CD4-positive, alpha-beta T cell treated with Interferon gamma for 1 hour (primary cell): Measurements from ENCODE around the gene CCDC63.

Source experiments
- DNase-seq: peaks from one replicate; pipeline ENCODE4 v3.0.0-alpha.2; 2020

The CCDC63 gene

DNA sequence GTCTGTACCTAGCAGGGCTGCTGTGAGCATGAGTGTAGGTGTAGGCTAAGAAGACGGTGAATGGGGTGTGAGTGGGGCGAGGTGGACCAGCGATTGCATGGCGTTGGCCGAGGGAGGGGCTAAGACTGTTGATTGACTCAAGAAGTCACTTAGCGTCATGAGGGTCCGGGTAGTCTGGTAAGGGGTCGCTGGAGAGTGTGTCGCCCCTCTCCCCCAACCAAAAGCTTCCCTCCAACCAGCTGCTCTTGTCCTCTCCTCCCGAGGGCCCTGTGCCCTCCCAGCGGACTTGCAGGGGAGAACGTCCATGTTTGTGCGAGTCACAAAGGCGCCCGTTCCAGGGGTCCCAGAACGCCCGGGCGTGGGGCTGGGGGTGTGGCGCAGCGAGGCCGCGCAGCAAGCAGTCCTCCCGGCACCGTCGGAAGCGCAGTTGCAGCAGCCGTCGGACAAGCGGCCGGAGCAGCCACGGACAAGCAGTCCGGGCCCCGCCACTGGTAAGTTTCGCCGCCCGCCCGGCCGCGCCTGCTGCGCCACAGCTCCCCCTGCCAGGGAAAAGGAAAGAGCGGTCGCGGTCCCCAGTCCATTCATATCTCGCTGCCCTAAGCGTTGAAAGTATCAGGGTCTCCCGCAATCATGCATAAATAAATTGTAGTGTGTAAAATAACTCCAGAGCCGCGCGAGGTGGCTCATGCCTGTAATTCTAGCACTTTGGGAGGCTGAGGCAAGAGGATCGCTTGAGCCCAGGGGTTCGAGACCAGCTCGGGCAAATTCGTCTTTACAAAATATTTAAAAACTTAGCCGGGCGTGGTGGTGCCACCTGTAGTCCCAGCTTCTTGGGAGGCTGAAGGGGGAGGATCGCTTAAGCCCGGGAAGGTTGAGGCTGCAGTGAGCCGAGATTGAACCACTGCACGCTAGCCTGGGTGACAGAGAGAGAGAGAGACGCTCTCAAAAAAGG, at the start of gene CCDC63:
CCDC63 (plus strand) TSS at position 373 of the 952 bp plus-strand sequence. CDS start 5,968 bp downstream, outside the sequence.
- peak; percentile 17 for DNase-seq

DNA sequence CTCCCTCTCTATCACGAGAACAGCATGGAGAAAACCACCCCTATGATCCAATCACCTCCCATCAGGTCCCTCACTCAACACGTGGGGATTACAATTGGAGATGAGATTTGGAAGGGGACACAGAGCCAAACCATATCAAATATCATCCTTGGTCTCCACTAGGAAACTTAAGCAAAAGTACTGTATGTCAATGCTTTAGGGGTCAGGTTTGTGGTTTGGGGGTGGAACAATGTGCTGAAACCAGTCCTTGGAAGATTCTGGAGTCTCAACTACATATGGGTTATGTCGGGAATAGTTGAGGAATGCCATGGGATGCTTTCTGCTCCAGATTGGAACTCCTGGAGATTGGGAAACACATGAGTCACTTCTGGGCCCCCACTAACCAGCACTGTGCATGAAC, 48.3 kb upstream of the CCDC63 start:
- DNase-seq: no peak

DNA sequence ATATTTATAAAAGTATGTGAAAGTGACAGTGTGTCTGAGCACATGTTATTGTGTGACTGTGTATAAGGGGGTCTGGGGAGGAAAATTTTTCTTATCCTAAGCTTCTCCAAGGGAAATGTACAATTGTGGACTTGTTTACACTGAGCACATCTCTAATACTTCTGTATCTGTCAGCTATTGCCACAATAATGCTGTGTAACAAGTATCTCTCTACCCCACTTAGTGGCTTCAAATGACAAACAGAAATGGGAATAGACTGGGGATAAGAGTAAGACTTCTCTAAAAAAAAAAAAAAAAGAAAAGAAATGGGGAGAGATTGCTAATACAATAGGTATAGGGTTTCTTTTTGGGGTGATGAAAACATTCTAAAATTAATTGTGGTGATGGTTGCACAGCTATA, 44.3 kb upstream of the CCDC63 start:
- DNase-seq: no peak

DNA sequence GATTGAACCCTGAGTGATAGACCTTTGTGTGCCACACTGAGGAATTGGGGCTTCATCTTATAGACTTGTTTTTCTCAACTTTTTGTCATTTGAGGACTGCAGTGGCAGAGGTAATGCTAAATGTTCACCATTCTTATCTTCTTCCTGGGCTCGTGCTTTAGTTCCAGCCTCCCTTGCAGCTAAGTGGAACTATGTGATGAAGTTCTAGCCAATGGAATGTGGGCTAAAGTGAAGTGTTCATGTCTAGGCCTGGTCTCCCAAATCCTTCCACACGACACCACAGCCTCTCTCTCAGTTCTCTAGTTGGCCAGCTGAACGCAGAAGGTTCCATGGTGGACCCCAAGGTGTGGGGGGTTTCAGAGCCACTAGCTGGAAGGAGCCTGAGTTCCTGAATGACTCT, 42.4 kb upstream of the CCDC63 start:
- DNase-seq: no peak

DNA sequence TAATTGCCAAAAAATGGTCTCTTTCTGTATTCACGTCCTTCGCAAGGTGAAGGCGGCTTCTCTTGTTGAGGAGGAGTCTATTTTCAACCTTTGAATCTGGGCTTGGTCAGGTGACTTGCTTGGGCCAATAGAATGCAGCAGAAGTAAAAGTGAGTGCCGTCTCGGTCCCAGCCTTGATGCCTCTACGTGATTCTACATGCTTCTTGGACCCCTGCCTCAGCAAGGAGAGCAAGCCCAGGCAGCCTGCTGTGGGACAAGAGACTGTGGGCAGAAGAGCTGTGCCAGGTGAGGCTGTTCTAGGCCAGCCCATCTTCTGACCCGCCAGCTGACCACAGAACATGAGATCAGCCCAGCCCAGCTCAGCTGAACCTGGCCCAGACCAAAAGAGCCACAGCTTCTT, 39.1 kb upstream of the CCDC63 start:
- no peak for DNase-seq

DNA sequence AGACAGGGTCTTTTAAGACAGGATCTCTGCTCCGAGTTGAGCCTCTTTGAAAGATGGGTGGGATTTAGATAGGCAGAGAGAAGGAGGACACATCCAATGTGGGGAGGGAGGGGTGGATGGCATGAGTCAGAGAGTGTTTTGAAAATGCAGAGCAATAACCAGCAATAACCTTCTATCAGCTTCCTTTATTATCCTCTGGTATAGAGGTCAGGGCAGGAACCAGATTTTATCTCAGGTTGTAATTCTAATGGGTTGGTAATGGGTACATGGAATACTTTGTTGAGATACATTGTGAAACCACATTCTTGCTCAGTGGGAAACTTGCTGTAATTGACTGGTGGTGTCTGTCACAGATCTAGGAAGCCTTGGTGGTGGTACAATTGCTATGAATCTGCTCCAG, 37.6 kb upstream of the CCDC63 start:
- DNase-seq: no peak

DNA sequence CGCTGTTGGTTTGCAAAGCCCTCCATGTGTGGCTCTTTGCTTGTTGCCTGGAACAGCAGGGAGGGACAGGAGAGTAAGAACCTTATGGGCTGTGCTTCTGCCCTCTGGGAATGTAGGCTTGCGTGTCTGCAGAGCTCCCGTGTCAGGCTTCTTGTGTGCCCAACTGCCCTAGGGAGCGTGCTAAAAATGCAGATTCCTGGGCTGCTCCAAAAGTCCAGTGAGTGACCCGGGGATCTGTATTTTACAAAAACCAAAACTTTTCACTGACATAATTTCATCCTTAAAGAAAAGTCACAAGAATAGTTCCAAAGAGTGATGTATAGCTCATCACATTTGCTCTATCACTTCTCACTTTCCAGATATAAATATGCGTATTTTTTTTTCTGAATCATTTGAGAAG, 34.8 kb upstream of the CCDC63 start:
- DNase-seq: no peak

DNA sequence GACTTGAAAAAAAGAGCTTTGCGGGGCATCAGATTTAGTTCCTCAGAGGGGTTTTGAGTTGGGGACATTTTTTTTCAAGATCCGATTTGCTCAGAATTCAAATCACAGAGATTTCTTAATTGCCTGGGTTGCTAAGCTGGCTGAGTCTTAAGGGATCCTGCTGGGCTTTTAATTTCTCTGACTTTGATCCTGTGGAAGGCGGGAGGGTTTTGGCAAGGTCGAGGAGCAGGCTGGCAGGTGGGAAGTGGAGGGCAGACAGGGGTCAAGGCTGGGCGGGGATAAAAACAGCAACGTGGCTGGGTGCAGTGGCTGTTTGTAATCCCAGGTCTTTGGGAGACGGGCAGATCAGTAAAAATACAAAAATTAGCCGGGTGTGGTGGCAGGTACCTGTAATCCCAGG, 33.5 kb upstream of the CCDC63 start:
- DNase-seq: no peak

DNA sequence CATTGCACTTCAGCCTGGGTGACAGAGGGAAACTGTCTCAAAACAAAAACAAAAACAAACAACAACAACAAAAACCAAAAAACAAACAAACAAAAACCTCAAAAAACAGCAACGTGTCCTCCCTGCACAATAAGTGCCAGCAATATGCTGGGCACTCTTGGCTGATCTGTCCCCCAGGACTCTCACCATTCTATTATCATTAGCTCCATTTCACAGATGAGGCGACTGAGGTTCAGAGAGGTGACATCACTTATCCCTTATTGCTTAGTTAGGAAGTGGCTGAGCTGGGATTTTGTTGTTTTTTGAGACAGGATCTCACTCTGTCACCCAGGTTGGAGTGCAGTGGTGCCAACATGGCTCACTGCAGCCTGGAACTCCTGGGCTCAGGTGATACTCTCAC, 33.0 kb upstream of the CCDC63 start:
- no peak for DNase-seq

DNA sequence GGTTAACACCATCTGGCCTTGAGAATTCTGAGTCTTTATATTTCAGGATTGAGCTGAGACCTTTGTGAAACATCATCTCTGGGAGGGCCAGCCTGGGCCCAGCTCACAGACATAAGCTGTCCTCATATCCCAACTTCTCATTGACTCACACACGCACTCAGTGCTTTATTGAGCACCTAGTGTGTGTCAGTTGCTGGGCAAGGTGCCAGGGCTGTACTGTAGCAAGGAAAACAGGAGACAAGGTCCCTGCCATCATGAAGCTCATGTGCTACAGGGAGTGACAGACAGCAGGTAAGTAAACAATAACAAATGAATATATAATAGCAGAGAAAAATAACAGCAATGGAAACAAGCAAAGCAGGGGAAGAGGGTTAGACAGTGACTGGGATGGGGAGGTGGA, 30.5 kb upstream of the CCDC63 start:
- no peak for DNase-seq

DNA sequence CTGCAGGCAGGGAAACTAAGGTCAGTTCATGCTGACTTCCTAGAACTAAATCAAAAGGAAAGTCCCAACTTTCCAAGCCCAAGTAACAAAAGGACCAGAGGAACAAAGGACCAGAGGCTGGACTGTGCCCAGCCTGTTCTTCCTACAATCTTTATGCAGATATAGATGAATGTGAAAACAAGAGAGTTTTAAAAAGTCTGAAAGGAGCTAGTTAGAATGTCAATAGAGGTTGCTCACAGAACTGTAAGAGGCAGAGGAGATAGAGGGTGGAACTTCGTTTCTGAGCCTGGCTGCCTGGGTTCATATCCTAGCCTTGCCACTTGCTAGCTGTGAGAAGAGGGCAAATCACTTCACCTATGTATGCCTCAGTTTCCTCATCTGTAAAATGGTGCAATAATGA, 30.0 kb upstream of the CCDC63 start:
- no peak for DNase-seq

DNA sequence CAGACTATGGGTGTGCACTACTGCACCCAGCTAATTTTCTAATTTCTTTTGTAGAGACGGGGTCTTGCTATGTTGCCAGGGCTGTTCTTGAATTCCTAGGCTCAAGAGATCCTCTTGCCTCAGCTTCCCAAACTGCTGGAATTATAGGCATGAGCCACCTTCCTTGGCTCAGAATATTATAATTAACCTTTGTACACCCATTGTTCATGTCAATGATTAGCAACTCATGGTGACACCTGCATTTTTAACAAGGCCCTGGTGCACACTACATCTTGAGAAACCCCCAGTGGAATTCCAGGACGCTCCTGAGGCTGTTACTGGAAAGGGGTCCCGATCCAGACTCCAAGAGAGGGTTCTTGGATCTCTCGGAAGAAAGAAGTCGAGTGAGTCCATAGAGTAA, 28.3 kb upstream of the CCDC63 start:
- no peak for DNase-seq

DNA sequence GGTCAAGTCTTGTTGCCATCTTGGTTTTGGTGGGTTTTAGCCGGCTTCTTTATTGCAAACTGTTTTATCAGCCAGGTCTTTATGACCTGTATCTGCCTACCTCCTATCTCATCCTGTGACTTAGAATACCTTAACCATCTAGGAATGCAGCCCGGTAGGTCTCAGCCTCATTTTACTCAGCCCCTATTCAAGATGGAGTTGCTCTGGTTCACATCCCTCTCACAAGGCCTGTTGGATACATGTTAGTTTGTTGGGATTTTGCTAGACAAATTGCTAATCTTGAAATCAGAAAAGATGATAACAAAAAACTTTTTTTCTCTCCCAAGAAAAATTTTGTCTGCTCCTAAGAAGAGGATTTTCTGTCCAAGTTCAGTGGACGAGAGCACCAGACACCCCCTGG, 27.6 kb upstream of the CCDC63 start:
- no peak for DNase-seq

DNA sequence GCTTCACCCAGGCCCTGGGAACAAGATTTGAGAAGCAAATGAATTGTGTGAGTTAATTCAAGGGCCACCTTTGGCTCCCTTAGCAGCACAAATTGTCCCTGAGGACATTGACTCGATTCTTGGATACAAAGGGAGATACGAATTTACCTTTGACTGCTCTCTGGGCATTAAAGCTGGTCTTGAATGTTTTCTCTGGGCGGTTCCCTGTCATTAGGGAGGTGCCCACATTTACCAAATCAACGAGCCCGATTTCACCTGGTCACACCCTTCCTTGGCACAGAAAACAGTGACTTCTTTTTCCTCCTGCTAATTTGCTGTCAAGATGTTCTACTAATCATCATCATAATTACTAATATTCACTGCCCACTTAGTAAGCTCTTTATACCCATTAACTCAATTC, 27.1 kb upstream of the CCDC63 start:
- no peak for DNase-seq

DNA sequence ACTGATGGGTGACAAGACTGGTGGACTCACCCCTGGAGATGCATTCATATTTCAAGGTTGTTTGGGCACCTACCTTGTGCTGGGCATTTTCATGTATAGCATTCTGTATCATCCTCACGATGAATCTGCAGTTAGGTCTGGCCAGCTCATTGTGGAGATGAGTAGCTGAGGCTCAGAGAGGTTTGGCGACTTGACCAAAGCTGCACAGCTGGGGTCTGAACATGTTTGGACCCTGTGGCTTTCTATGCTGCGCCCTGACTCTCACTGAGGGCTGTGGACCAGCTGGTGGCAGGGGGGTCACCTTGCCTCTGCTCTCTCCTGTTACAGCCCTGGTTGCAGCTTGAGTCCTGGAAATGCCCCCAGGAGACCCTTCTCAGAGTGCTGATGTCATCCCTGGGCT, 24.9 kb upstream of the CCDC63 start:
- no peak for DNase-seq

DNA sequence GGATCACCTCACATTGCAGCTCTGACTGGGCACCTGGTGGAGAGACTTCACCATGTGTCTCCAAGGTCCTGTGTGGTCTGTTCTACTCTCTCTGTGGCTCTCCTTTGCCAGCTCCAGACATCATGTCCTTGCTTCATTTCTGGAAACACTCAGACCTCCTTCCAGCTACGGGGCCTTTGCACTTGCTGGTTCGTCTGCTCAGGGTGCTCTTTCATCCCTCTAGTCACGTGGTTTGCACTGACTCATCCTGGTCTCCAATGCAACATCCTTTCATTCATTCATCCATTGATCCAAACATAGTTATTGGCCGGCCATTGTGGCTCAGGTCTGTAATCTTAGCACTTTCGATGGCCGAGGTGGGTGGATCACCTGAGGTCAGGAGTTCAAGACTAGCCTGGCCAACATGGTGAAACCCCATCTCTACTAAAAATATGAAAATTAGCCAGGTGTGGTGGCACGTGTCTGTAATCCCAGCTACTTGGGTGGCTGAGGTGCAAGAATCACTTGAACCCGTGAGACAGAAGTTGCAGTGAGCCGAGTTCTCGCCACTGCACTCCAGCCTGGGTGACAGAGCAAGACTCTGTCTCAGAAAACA, 23.9 kb upstream of the CCDC63 start:
- DNase-seq: no peak

DNA sequence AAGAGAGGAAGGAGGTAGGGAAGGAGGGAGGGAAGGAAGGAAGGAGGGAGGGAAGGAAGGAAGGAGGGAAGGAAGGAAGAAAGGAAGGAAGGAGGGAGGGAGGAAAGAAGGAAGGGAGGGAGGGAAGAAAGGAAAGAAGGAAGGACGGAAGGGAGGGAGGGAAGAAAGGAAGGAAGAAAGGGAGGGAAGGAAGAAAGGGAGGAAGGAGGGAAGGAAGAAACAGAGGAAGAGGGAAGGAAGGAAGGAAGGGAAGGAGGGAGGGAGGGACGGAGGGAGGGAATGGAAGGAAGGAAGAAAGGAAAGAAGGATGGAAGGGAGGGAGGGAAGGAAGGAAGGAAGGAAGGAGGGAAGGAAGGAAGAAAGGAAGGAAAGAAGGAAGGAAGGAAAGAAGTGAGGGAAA, 22.4 kb upstream of the CCDC63 start:
- DNase-seq: no peak

DNA sequence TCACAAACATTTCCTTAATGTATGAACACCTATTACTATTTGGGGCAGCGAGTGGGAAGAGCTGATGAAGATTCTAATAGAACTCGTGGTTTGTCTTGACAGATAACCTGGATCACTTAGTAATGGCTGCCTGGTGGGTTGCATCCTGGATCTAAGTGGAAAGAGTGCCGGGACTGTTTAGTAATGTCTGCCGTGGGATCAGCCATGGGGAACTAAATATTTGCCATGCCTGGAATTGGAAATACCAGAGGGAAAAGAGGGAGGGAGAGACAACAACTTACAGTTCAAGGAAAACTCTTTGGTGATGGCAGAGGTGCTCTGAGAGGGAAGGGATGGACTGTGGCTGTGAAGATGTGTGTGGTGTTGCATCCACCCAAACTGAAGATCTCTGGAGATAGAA, 21.3 kb upstream of the CCDC63 start:
- DNase-seq: no peak

DNA sequence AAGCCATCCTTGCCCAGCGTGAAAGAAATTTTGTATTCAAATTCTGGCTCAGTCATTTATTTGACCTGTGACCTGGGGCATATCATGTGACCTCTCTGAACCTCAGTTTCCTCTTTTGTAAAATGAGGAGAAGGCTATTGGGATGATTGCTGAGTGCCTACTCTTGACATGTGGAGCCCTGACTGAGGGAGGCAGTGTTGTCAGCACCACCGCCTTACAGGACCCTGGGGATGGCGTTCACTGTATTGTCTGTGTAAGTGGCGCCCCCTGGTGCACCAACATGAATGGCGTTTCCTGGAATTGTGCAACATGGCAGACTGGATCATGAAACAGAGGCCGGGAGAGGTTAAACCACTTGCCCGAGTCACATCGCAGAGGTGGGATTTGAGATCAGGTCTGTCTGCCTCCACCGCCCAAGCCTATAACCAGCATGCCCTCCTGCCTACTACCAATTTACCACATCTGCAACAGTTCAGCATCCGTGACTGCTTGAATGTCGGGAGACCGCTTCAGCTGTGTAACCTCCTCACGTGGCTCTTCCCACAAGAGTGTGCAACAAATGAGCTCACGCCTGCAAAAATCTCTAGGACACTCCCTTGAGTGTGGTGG, 20.1 kb upstream of the CCDC63 start:
- DNase-seq: peak; percentile 77

DNA sequence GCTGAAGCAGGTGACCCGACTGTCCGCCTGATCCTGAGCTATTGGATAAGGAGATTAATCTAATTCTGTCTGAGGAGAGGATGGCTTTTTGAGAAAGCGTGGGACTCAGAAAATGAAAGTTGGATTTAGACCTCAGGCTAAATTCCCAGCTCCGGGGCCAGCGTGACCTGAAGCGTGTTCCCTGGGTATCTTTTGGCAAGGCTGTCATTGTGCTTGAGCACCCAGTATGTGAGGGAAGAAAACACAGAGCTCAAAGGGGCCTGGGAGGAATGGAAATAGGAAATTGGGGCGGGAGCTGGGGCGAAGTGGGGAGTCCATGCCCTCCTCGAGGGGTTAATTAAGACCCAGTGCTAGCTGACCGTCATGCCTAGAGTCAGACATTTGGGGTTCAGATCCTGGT, 17.5 kb upstream of the CCDC63 start:
- no peak for DNase-seq

DNA sequence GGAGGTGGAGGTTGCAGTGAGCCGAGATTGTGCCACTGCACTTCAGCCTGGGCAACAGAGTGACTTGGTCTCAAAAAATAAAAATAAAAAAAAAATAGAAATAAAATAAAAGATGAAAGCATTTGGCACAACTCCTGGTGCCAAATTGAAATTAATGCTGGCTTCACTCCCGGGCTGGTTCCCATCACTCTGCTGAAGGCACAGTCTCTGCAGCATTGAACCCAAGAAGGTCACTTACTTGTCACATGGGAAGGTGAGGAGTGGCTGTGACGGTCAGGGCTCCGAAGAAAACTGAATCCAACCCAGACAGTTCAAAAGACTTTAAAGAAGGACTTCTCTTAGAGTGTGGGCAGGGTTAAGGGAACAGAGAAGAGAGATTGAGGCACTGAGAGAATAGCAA, 10.5 kb upstream of the CCDC63 start:
- no peak for DNase-seq

DNA sequence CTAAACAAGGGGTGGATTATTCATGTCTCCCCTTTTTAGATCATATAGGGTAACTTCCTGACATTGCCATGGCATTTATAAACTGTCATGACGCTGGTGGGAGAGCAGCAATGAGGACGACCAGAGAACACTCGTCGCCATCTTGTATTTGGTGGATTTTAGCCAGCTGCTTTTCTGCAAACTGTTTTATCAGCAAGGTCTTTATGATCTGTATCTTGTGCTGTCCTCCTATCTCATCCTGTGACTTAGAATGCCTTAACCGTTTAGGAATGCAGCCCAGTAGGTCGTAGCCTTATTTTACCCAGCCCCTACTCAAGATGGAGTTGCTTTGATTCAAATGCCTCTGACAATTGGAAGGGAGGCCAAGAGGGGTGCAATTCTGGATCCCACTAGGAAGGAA, 5.8 kb upstream of the CCDC63 start:
- DNase-seq: no peak

DNA sequence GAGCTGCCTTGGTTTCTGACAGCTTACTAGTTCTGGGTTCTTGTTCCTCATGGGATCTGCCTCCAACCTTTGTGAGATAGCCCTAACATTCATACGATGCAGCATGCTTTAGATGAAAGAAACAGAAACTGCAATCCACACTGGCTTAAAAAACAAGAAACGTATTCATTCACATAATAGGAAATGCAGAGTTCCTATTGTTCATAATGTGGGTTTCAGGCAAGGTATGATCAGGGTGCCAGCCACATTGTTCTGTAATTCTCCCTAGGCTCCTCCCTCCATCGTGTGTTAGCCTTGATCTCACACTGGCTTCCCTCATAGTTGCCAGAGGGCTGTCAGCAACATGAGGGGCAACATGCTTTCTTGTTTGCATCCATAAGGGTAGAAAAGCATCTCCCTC, 2.7 kb upstream of the CCDC63 start:
- no peak for DNase-seq
